AG04449 (cell line): ENCODE results near the gene SYCE1L.
"Not testable (repeated sequence)": the region's sequence is repeated elsewhere in the genome, so short reads cannot be mapped to it uniquely, and the experiment has no call there.

Experiments
- CTCF ChIA-PET: fragments of 350-600 bp; formaldehyde crosslinking; extraction: SDS; loops from one replicate; lab custom pipeline; 2021; ENCODE audit warnings: antibody characterized with exemption; lab: Yijun Ruan, JAX
- POLR2A ChIA-PET: fragments of 400-600, 350-600 bp; formaldehyde crosslinking; extraction: SDS; loops from one replicate; lab custom pipeline; 2020; ENCODE audit warnings: antibody characterized with exemption, inconsistent platforms; lab: Yijun Ruan, JAX
- DNase-seq: peaks from one replicate; pipeline ENCODE4 v3.0.0-alpha.2; 2010; ENCODE audit warnings: low read depth, low spot score
- H3K4me3 ChIP-seq: 2 replicates; pipeline ENCODE4 v1.5.1; 2011; ENCODE audit warnings: low read depth, mild to moderate bottlenecking, control low read depth, low read length
- TF ChIP-seq, protein P1 (sequence below): IDR thresholded peaks from one replicate; pipeline ENCODE4 v1.5.1; 2011; ENCODE audit warnings: mild to moderate bottlenecking, moderate library complexity, low read length, control low read depth, inconsistent platforms; ENCODE audit not compliant: insufficient read depth; ENCODE audit errors: missing control alignments

SYCE1L gene

DNA sequence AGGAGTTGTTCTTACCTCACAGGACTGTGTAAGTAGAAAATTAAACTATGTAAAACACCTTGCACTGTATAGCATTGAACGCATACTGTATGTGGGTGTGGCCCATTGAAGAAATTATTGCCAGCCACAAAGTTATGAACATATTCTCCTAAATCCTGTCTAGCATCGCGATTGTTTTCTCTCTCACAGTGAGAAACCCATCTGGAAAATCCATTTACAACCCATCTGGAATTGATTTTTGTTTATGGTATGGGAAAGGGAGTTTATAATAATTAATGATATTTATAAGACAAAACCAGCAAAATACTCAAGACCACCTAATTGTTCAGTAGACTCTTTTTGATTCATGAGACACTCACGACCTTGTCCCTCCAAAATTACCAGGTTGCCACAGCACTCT, 30.3 kb upstream of the SYCE1L start:
- no peak for DNase-seq
- H3K4me3 ChIP-seq, result no peak overlapping the region
- POLR2A ChIA-PET, result no interaction called here
- CTCF ChIA-PET, result interaction anchor here (0.8 to 3.8 kb wide), 7 partner anchors 8 to 1388 kb away, joined by 3 to 67 read pairs (median 4); no protein-coding TSS in a partner anchor
- TF ChIP-seq, protein P1, sequence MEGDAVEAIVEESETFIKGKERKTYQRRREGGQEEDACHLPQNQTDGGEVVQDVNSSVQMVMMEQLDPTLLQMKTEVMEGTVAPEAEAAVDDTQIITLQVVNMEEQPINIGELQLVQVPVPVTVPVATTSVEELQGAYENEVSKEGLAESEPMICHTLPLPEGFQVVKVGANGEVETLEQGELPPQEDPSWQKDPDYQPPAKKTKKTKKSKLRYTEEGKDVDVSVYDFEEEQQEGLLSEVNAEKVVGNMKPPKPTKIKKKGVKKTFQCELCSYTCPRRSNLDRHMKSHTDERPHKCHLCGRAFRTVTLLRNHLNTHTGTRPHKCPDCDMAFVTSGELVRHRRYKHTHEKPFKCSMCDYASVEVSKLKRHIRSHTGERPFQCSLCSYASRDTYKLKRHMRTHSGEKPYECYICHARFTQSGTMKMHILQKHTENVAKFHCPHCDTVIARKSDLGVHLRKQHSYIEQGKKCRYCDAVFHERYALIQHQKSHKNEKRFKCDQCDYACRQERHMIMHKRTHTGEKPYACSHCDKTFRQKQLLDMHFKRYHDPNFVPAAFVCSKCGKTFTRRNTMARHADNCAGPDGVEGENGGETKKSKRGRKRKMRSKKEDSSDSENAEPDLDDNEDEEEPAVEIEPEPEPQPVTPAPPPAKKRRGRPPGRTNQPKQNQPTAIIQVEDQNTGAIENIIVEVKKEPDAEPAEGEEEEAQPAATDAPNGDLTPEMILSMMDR, result no peak

DNA sequence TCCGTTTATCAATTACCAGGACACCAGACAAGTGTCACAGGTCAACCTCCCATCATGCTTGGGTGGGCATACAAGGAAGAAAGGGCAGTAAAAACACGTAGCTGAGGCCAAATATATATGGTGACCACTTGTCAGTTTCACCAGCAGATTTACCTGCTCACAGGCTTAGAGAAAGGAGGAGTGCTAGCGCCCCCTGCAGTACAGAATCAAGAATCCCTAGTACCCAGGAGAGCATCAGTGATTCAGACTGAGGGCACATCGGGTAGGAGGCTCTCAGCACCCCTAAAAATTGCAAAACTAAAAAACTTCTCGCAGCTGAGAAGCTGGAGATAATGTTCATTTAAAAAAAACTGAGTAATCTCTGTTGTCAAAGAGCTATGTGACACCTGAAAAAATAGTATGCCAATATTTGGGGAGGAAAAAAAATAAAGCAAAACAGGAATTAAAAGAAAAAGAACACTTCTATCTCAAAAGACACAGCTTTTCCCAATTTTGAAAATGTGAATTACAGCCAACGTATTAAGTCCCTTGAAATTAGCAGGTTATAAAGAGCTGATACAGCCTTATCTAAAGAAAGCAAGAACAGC, 29.5 kb upstream of the SYCE1L start:
- no peak overlapping the region for H3K4me3 ChIP-seq
- CTCF ChIA-PET, result interaction anchor here (0.8 to 3.8 kb wide), 8 partner anchors 9 to 1389 kb away, joined by 3 to 67 read pairs (median 10); no protein-coding TSS in a partner anchor

DNA sequence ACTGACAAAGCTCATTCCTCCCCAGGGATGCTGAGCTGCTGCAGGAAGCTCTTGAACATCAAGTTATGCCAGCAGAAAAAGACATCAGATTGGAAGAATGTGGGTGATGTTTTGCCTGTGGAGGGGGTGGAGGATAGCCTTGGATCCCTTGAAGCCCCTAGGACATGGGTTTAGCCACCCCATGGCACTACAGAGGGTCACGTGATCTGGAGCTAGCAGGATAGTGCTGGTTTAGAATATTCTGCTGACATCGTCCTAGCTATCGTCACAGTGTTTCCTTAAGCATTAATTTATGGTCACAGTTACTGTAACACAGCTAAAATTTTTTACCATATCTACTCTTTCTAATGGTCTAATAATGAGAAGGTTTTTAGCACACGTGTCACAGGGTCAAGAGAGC, 28.4 kb upstream of the SYCE1L start:
- H3K4me3 ChIP-seq, result no peak overlapping the region
- POLR2A ChIA-PET, result no interaction called here
- CTCF ChIA-PET, result interaction anchor here (0.6 to 3.8 kb wide), 18 partner anchors 10 to 1676 kb away, joined by 3 to 67 read pairs (median 4); no protein-coding TSS in a partner anchor
- TF ChIP-seq, protein P1, result no peak
- no peak for DNase-seq

More for the DNA sequence above, 29.5 kb upstream of the SYCE1L start:
- TF ChIP-seq, protein P1, result peak; percentile 32
- no peak for DNase-seq
- POLR2A ChIA-PET, result no interaction called here

DNA sequence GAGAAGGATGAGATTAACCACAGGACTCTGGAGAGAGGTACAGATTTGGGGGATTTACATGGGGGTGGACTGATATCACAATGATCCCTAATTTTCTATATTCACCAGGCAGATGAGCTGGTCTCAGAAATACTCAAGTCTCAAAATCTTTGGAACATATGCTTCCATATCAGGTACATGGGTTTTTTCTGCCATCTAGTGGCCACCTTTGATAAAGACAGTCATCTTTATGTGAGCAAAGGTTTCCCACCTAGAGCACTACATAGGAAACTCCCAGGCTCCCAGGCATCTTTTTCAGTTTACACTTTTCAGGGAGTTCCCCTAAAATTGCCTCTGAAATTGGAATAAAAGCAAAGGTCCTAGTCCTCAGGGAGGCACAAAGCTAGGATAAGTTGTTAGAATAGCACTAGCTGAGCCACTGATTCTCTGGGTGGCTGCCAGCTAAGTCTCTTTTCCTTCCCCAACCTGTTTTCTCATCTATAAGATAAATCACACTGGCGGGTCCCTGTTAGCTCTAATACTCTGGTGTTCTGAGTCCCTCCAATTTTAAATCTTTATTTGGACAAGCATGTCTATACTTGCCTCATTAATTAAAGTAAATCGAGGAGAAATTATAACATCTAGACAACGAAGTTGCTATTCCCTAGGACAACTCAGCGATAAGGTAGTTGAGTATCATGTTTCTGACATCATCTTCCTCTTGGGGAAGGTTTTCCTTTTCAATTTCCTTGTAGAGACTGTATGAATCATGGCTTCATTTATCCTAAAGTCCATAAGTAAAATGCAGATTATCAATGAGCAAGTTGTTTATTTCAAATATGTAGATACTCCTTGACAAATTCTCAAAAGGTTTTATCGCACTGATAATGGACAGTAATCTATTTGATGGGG, 27.2 kb upstream of the SYCE1L start:
- TF ChIP-seq, protein P1, result peak; percentile 53
- ChIA-PET CTCF (interaction anchor here (0.7 to 3.8 kb wide), 18 partner anchors 9 to 1700 kb away, joined by 3 to 67 read pairs (median 4); no protein-coding TSS in a partner anchor), POLR2A (no interaction called here)
- H3K4me3 ChIP-seq, result no peak overlapping the region
- peak; percentile 10 for DNase-seq

DNA sequence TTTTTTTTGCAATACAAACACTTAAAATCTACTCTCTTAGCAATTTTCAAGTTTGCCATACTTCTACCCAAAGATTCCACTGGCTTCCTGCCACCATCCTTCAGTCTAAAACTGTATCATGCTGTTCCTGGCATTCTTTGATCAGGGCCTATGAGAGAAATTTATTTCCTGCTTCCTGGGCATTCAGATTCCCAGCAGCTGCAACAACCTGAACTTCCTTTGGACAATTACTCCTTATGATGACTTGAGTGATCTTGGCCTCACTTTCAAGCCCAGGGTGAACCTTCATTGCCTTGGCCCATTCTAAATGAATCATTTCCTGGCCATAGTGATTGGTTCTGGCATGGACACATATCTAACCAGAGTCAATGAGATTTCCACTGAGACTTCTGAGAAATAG, 26.3 kb upstream of the SYCE1L start:
- CTCF ChIA-PET, result interaction anchor here (0.8 to 3.8 kb wide), 6 partner anchors 10 to 1406 kb away, joined by 3 to 67 read pairs (median 4); no protein-coding TSS in a partner anchor
- DNase-seq, result no peak
- POLR2A ChIA-PET, result no interaction called here
- no peak overlapping the region for H3K4me3 ChIP-seq
- TF ChIP-seq, protein P1, result no peak

DNA sequence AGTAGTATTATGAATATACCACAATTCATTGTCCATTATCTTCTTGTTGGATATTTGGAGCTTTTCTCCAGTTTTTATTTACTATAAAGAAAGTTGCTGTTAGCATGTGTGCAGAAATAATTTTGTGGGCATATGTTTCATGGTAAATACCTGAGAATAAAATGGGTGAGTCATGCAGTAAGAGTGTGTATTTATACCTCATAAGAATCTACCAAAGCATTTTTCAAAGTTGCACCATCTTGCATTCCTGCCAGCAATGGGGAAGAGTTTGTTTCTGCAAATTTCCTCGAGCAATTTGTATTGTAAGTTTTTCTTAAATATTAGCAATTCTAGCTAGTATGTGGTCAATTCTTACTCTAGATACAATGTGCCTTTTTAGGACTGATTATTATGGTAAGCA, 16.1 kb upstream of the SYCE1L start:
- CTCF ChIA-PET, result interaction anchor here (0.7 kb wide), 1 partner anchor 10 kb away, joined by 4 read pairs; no protein-coding TSS in a partner anchor
- POLR2A ChIA-PET, result no interaction called here
- DNase-seq, result no peak
- TF ChIP-seq, protein P1, result no peak
- no peak overlapping the region for H3K4me3 ChIP-seq

DNA sequence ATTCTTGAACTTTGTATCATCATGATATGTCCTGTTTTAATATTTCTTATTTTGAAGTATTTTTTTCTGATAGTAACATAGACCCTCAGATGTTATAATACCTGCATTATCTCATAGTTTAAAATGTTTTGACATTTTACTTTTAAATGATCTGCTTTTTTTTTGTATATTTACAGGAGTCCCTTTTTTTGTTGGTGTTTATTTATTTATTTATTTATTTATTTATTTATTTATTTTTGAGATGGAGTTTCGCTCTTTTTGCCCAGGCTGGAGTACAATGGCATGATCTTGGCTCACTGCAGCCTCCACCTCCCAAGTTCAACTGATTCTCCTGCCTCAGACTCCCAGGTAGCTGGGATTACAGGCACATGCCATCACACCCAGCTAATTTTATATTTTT, 12.9 kb upstream of the SYCE1L start:
- DNase-seq, H3K4me3 ChIP-seq, POLR2A ChIA-PET: not testable (repeated sequence)
- CTCF ChIA-PET, result interaction anchor here (1.0 kb wide), 1 partner anchor 15 kb away, joined by 3 read pairs; no protein-coding TSS in a partner anchor
